Stimulated activated CD8-positive, alpha-beta memory T cell treated with anti-CD3 and anti-CD28 coated beads, Interleukin-7, amount 100 ng/mL, for 4 hours (primary cell): ENCODE data around the gene APCDD1L.

ENCODE experiments used
- DNase-seq, 2 donors: peaks; one replicate each; pipeline ENCODE4 v3.0.0-alpha.2; 2020; ENCODE audit warnings: low read depth in 2 of 2

Gene APCDD1L

GRCh38 chr20:58545565-58546415 lies 30.6 kb upstream of the APCDD1L start:
- DNase-seq: no peak

DNA sequence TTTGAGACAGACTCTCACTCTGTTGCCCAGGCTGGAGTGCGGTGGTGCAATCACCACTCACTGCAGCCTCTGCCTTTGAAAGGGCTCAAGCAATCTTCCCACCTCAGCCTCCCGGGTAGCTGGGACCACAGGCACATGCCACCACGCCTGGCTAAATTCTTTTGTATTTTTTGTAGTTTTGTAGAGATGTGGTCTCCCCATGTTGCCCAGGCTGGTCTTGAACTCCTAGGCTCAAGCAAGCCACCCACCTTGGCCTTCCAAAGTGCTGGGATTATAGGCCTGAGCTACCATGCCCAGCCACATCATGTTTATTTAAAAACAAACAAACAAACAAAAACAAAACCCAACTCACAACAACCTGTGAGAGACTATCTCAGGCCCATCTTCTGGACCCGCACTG lies 29.7 kb upstream of the APCDD1L start:
- no peak for DNase-seq

GRCh38 chr20:58544286-58544685 lies 29.1 kb upstream of the APCDD1L start:
- no peak for DNase-seq

DNA sequence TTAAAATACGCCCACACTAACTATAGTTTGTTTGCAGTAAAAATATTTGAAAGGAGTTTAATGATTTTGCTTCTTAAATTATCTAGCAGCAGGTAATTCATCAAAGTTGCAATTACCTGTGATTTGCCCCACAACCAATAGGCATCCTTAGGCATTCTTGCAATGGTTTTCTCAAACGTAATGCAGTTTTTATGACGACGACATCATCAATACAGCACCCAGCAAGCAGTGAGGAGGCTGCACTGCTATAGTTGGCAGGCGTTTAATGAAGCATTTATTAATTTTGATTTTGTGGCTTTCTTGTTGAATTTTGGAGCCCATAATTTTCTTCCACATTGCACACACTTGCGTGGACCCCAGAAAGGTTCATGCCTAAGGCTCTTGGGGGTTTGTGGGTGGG lies 28.1 kb upstream of the APCDD1L start:
- no peak for DNase-seq

DNA sequence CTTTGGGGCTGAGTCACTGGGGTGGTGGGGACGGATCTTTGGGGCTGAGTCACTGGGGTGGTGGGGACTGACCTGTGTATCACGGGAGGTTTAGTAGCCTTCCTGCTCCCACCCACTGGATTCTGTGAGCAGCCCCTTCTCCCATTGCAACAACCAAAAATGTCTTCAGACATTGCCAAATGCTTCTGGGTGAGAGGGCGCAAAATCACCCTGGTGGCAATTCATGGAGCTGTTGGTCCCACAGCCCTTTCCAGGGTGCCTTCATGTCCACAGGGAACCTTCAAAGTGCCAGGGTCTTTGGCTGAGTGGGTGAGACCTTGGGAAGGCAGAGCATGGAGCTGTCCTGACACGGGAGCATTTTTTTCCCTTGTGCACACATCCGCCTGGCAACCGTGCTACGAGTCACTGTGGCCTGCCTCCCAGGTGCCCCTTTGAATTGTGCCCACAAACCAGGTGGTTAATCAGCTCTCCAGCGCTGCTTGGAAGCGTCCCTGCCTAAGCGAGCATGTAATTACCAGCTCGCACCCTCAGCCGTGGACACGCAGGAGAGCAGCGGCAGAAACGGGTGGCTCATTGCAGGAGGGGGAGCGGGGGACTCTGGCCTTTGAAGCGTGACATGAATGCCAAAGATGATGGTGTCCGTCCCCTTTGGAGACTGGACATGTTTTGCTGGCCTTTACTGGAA lies 27.4 kb upstream of the APCDD1L start:
- DNase-seq: no peak

- peak in 1 of 2 donors; percentile 13 for DNase-seq
These were observed 26.8 kb upstream of the APCDD1L start for GRCh38 chr20:58542034-58542410.

- DNase-seq: no peak
These were observed 23.6 kb upstream of the APCDD1L start for GRCh38 chr20:58538752-58539151.

DNA sequence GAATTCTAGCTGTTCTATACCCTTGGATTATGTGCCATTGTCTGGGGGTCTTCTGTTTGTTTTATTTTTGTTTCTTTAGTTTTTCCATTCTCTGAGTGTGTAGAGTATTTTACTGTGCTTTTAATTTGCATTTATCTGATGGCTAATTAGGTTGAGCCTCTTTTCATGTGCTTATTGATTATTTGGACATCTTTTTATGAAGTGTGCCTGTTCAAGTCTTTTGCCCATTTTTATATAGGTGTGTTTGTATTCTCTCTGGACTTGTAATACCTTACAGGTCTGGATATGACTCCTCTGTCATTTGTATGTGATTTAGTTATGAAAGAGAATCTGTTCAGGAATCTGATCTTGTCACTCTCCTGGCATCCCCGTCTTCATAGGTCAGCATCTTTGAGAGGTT lies 22.6 kb upstream of the APCDD1L start:
- no peak for DNase-seq

DNA sequence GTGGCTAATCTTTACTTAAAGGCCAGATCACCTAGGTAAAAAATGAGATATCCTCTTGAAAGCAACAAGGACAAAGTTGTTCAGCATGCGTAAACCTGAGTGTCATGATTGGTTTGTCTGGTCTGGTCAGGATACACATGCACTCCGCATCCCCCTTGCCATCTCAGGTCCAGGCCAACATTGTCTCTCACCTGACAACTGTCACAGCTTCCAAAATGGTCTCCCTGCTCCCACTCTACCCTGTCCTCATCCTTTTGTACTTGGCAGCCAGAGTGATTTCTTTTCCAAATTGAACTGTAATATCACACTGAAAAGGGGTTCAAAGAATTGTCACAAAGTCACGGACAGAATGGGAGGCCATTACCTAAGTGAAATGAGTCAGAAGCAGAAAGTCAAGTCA lies 21.1 kb upstream of the APCDD1L start:
- no peak for DNase-seq

GRCh38 chr20:58531657-58532056 lies 16.5 kb upstream of the APCDD1L start:
- no peak for DNase-seq

- no peak for DNase-seq
These were observed 15.9 kb upstream of the APCDD1L start for GRCh38 chr20:58531063-58531462.

- DNase-seq: no peak
These were observed 13.2 kb upstream of the APCDD1L start for GRCh38 chr20:58528412-58528811.

- no peak for DNase-seq
These were observed 11.2 kb upstream of the APCDD1L start for GRCh38 chr20:58526411-58526810.

- no peak for DNase-seq
These were observed 9.6 kb upstream of the APCDD1L start for GRCh38 chr20:58524814-58525213.

- DNase-seq: no peak
These were observed 8.7 kb upstream of the APCDD1L start for GRCh38 chr20:58523971-58524315.

GRCh38 chr20:58523072-58523970 lies 8.1 kb upstream of the APCDD1L start:
- no peak for DNase-seq

GRCh38 chr20:58522666-58523065 lies 7.5 kb upstream of the APCDD1L start:
- no peak for DNase-seq

DNA sequence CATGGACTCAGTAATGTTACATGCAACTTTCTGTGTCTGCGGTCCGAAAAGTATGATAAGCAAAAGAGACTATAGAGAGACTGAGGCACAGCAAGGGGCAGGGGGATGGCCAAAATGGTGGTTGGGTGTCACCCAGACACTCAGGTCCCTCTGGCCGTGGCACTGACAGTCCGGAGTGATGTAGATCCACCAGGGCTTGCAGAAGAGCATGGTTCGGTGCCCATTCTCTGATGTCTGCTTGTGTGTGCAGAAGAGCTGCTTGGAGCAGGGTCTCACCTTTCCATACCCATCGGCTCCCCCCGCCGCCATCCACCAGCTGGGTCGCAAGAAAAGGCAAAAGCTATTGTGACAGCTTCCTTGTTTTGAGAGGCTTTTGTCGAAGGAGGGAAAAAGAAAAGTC lies 6.6 kb upstream of the APCDD1L start:
- DNase-seq: no peak

- no peak for DNase-seq
These were observed 4.9 kb upstream of the APCDD1L start for GRCh38 chr20:58519940-58520712.

GRCh38 chr20:58518896-58519593 lies 3.8 kb upstream of the APCDD1L start:
- no peak for DNase-seq

DNA sequence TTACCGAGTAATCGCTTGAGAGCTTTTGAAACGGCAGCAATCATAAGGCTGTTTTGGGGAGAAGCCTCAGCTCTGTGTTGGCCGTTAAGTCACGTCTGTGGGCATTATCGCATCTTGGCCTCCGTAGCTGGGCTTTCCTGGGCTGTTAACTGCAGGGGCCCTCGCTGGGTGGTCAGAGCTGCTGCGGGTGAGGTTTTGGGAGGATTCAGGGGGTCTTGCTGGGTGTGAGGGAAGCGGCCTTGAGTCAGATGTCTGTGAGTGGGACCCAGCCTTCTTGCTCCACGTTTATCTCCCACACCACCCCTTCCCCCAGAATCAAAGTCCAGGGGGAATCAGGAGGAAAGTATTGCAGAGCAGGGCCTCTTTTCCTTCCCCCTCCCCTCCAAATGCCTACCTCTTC lies 3.2 kb upstream of the APCDD1L start:
- DNase-seq: no peak
